ENCODE data around the gene GIGYF1.

The GIGYF1 gene

GRCh38 chr7:100683659-100684533, 10.2 kb downstream of the GIGYF1 start:
- DNase-seq: no peak

GRCh38 chr7:100682991-100683658, 10.9 kb downstream of the GIGYF1 start:
- DNase-seq: no peak

- DNase-seq: no peak
Measured at GRCh38 chr7:100682228-100682741, 11.8 kb downstream of the GIGYF1 start.

- DNase-seq: no peak
Measured at GRCh38 chr7:100681491-100682227, 12.4 kb downstream of the GIGYF1 start.

- DNase-seq: no peak
Measured at GRCh38 chr7:100680576-100681271, 13.3 kb downstream of the GIGYF1 start.

GRCh38 chr7:100679927-100680575, 14.0 kb downstream of the GIGYF1 start:
- DNase-seq: no peak

GRCh38 chr7:100679129-100679926, 14.7 kb downstream of the GIGYF1 start:
- no peak for DNase-seq

- DNase-seq: no peak
Measured at GRCh38 chr7:100678291-100678984, 15.6 kb downstream of the GIGYF1 start.

GRCh38 chr7:100677308-100678267, 16.5 kb downstream of the GIGYF1 start:
- no peak for DNase-seq

GRCh38 chr7:100676501-100677306, 17.3 kb downstream of the GIGYF1 start:
- DNase-seq: no peak

GRCh38 chr7:100675581-100676350, 18.3 kb downstream of the GIGYF1 start:
- peak; percentile 71 for DNase-seq

GRCh38 chr7:100675105-100675451, 19.0 kb downstream of the GIGYF1 start:
- no peak for DNase-seq

- DNase-seq: no peak
Measured at GRCh38 chr7:100674411-100675104, 19.5 kb downstream of the GIGYF1 start.

GRCh38 chr7:100673942-100674410, 20.1 kb downstream of the GIGYF1 start:
- DNase-seq: no peak

- peak; percentile 74 for DNase-seq
Measured at GRCh38 chr7:100673302-100673941, 20.6 kb downstream of the GIGYF1 start, which contains the start of gene GNB2. TSS of gene GNB2 (plus strand) at chr7:100673740. CDS start at chr7:100676266, 2,526 bp downstream.
